HG02798 (cell line): ENCODE results near the gene HNRNPAB.
"Not testable (repeated sequence)": the region's sequence is repeated elsewhere in the genome, so short reads cannot be mapped to it uniquely, and the experiment has no call there.

ENCODE experiments used
- ATAC-seq: cut with Tn5 transposase; IDR thresholded peaks from one replicate; pipeline ENCODE4 v1.9.1; 2021; ENCODE audit warnings: mild to moderate bottlenecking; ENCODE audit not compliant: unreplicated experiment, poor library complexity

HNRNPAB gene

DNA sequence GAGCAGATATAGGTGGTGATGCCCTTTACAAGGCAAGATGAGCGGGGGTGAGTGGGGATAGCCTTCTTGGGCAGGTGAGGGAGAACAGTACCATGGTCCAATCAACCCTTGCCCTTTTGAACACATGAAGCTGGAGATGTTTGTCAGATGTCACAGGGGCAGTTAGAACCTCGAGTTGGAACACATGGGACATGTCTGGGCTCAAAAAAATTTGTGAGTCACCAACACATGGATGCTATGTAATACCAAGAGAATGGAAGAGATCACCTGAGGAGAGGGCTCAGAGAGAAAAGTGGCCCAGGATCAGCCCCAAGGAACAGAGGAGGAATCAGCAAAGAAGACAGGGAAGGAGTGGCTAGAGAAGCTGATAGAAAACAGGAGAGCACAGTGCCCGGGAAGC lies 23.6 kb downstream of the HNRNPAB start:
- no peak for ATAC-seq

DNA sequence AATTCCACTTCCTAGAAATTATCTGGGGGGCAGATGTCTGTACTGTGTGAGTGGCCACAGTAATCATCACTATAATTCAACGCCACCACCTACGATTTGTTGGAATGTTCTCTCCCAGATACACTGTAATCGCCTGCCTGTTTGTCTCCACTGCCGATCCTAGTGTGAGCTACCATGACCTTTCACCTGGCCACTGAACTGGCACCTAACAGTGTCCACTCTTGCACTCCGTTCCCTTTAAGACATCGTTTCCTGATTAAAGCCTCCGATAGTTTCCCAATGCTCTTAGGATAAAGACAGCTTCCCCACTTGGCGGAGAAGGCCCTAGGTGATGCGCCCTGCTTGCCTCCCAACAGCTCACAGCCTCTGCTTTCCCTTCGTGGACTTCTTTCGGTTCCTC lies 24.3 kb downstream of the HNRNPAB start:
- ATAC-seq = no peak

DNA sequence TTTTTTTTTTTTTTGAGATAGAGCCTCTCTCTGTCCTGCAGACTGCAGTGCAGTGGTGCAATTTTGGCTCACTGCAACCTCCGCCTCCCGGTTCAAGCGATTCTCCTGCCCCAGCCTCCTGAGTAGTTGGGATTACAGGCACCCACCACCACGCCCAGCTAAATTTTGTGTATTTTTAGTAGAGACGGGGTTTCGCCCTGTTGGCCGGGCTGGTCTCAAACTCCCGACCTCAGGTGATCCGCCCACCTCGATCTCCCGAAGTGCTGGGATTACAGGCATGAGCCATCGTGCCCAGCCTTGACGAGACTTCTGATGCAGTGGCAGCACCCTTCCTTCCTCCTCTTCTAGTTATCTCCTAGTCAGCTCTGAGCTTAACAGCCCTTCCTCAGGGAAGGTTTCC lies 24.8 kb downstream of the HNRNPAB start:
- not testable (repeated sequence) for ATAC-seq

DNA sequence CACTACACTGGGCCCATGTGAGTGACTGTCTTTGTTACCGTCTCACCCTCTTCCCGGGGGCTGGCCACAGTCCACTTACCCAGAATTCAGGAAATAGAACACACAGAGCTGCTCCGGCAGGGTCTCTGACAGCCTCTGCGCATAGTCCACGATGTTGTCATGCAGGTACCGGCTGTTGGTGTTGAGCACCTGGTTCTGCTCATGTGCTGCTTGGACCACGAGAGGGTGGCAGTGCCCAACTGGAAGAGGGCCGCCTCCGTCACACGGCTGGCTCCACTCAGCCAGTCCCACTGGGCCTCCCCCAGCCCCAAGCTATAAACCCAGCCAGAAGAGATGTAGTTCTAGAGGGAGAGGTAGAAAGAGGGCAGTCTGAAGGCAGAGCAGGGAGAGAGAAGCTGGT lies 25.5 kb downstream of the HNRNPAB start:
- ATAC-seq = no peak

DNA sequence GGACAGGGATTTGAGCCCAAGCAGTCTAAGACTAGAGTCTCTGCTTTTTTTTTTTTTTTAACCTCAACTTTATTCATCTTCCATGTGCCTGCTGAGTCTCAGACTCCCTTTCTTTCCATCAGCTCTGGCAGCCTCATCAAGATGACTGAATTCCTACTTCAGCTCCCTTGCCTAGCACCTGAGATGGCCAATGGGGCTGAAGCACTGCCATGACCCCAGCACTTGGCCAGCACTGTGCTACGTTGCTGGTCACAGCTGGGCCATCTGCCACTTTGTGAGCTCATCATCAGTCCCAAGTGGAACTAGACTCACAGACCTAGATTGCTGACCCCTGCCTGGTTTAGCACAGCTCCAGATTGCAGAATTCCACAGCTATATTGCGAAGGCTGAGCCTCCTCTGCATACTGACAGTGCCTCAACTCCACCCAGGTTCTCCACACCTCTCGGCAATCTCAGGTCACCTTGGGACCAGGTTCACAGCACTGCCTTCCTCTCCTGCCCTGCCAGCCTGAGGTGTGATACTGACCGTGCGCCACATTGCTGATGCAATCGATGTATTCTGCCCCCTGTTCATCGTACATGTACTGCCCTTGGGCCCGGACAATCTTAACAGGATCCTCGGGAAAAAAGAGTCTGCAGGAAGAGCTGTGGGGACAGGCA lies 26.7 kb downstream of the HNRNPAB start:
- no peak for ATAC-seq

DNA sequence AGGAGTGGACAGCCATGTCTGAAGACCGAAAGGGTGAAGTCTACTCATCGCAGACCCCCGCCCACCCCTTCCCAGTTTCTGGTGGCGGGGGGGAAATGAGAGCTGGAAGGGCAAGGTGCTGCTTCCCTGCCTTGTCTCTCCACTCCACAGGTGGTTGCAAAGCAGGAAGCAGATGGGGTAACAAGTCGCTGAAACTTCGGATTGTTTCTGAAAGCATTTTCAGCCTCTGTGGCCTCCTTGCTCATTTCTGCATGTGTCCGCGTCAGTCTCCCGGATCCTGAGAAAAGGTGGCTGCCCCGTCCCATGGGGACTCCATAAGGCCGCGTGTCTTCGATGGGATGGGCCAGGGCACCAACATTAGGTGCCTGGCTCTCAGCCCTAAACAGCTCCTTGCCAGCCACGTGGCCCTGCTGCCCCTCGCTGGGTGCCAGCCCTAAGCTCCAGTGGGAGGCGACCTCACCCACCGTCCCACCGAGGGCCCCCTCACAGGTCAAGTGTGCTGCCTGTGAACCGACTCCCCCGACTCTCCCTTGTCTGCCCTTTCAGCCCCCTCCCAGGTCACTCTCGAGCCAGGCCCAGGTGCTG lies 27.3 kb downstream of the HNRNPAB start:
- ATAC-seq = no peak

DNA sequence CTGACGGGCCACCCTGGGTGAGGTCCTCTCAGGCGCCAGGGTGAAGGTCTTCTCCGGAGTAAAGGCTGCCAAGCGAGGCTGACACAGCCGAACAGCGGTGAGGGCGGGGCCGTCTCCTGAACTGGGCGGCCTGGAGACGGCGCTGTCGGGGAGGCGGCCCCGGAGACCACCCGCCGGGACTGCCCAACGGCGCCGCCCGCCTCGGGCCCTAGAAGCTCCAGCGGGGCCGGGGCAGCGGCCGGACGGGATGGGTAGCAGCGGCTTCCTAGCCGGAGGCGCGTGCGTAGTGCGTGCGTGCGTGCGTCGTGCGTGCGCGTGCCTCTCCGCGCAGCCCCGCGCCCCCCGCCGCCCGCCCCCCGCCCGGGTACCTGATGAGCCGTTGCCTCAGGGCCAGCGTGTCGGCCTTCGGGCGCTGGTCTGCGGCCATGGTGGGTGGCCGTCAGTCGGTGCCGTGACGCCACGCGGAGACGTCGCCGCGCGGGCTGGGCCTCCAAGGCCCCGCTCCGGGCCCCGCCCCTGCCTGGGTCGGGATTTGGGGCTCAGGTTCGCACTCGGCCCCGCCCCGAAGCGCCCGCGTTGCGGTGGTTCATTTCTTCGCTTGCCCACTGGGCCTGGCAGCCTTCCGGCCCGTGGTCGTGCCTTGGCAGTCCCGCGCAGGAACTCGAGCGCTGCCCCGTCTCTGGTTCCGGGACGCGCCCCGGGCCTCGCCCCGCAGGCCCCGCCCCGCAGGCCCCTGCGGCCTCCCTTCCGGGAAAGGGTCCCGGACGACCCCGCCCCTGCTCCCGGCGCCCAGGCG lies 28.0 kb downstream of the HNRNPAB start, which contains the start of gene PHYKPL:
TSS of gene PHYKPL (minus strand) at position 679 of the 796 bp plus-strand sequence. CDS start at position 427, 252 bp downstream.
- peak; percentile 72 for ATAC-seq

DNA sequence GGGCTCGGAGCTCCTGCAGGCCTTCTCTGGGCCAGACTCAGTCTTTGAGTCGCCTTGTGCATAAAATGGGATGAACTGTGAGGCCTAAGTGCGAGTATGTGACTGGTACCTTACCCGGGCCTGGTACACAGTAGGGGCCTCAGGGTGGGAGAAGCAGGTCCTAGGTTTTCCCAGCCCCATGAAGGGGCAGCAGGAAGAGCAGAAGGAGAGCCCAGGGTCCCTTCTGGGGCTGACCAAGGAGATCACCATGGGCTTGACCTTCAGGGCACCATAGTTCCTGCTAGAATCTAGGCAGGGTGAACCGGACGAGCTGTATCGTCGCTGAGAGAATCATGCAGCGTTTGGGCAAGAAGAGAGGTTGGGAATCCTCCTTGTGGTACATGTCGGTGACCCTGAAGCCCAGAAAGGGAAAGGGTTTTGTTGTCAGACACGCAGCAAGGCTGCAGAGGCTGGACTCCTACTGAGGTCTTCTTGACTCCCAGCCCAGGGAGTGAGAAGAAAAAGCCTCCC lies 28.6 kb downstream of the HNRNPAB start:
- no peak for ATAC-seq

DNA sequence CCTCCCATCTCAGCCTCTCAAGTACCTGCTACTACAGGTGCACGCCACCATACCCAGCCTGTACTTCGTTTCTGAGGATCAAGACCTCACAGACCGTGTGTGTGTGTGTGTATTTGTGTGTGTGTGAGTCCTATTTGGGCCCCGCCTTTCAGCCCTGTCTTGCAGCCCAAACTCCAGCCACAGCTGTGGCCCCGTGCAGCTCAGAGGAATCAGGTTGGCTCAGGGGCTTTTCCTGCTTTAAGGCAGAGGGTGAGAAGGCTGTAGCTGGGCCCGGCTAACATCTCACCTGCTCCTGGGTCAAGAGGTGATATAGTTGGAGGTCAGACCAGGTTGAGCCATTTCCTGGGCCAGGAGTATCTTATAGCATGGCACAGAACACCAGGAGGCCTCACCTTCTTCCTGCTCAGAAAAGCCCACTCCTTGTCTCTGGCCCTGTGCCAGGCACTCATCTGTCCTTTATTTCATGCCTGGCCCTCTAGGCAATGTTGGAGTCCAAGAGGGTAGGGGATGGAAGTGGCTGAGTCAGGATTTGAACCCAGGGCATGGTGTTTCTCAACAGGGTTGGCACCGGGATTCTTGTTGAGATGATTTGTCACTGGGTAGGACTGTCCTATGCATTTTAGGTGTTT lies 29.9 kb downstream of the HNRNPAB start:
- ATAC-seq = no peak

DNA sequence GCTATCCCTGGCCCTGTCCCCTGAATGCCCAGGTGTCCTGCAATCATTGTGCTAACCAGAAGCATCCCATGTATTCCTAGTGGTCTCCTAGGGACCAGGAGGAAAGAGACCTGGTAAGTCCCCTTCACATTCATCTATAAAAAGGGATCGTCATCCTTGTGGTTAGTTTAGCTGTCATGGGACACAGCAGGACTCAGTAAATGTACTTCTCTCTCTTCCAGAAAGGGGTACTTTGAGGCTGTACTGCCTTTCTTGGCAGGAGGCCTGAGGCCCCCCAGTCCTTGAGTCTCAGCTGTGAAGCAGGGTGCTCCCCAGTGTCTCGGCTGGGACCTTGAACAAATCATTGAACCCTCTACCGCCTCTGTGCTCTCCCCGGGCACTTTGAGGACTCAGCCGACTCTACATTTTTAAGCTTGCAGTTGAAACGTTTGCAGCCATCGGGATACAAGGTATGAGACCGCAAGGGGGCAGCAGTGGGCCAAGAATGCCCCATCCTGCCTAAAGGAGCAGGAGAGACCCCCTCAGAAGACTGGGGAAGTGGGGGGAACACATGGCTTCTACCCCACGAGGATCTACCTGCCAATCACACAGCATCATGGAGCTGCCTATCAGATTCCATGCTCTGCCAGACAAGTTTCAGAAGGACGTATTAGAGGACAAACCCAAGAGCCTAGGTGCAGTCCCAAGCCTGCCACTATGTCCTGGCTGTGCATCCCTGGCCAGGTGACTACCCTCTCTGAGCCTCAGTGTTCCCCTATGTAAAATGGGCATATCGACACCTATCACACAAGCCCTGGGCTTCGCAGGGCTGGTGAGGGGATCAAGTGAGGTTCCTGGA lies 30.6 kb downstream of the HNRNPAB start:
- no peak for ATAC-seq

DNA sequence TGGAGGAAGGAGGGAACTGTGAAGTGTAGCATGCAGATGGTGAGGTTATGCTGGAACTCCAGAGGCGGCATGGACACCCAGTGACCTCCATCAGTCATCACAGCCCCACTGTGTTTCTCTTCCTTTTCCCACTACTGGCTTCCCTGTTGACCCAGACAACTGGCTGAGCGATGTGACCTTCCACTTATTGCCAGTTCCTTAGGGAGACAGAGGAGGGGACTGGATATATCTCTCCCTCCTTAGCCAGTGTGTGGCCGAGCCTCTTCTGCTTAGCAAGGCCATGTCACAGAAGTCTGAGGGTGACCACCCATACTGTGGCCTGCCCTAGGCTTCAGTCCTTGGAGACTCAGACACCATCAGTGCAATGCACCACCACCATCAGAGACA lies 31.2 kb downstream of the HNRNPAB start:
- ATAC-seq = no peak

DNA sequence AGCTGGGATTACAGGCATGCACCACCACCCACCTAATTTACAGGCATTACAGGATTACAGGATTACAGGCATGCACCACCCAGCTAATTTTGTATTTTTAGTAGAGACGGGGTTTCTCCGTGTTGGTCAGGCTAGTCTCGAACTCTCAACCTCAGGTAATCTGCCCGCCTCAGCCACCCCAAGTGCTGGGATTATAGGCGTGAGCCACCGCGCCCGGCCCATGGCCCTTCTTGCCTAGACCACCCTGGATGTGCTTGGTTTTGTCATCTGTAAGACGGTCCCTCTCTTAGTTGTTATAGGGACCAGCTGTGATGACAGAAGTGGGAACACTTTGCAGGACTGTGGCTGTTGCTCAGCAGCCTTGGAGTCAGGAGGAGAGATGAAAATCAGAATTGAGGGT lies 31.8 kb downstream of the HNRNPAB start:
- ATAC-seq = no peak

DNA sequence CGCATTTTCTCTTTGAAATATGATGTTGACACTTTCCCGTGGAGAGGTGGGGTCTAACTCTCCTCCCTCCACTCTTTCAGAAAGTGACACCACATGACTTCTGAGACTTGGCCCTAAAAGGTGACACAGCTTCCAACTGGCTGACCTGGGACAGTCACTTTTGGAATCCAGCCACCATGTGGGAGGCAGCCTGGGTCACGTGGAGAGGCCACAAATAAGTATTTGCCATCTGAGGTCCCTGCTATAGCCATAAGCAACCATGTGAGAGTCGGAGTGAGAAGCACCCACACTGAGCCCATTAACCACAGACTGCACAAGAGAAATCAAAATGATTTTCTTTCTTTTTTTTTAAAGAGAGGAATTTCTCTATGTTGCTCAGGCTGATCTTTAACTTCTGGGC lies 32.3 kb downstream of the HNRNPAB start:
- ATAC-seq = no peak

DNA sequence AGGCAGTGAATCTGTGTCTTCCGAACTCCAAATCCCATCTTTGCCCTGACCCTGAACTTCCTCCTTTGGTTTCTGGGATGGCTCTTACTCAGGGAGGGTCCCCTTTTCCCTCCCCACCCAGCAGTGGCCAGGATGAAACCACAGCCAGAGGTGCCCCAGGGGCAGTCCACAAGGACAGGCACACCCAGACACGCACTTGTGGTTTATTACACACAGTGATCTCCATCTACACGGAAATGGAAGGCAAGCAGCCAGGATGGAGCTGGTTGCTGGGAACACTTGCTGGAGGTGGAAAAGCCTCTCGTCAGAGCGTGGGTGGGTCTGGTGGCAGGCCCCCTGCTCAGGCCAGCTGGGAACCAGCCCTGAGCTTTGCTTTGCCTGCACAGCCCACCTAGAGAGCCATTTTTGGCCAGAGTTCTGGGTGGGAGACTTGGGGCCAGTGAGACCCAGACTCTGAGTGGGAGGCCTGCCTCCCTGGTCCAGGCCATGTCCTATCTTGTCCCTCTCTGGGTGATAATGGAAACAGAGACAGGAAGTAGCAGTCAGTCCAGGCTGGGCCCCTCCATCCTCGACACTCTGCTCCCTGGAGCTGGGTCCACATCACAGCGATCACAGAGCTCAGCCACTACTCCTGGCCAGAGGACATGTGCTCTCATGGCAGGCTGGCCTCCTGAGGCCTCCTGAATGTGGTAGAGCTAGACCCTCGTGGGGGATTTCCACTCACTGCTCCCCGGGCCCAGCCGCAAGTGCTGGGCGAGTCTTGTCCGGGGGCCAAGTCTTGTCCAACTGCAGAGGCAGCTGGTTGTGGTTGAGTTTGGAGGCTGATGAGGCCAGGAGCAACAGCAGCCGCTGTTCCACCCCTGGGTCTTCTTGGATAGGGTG lies 33.3 kb downstream of the HNRNPAB start:
- ATAC-seq = no peak

DNA sequence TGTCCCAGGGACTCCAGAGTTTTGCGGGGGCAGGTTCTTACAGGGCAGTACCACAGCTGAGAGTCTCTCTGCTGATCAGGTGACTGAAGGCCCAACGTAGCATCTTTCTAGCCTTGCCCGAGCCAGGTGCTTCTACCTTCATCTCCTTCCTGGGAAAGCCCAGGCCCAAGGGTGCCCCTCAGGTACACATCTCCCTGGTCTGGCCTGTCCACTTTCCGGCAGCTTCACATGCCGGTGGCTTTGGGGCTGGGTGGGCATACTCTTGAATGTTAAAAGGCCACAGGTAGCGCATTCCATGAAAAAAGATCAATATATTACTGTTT lies 33.9 kb downstream of the HNRNPAB start:
- no peak for ATAC-seq

DNA sequence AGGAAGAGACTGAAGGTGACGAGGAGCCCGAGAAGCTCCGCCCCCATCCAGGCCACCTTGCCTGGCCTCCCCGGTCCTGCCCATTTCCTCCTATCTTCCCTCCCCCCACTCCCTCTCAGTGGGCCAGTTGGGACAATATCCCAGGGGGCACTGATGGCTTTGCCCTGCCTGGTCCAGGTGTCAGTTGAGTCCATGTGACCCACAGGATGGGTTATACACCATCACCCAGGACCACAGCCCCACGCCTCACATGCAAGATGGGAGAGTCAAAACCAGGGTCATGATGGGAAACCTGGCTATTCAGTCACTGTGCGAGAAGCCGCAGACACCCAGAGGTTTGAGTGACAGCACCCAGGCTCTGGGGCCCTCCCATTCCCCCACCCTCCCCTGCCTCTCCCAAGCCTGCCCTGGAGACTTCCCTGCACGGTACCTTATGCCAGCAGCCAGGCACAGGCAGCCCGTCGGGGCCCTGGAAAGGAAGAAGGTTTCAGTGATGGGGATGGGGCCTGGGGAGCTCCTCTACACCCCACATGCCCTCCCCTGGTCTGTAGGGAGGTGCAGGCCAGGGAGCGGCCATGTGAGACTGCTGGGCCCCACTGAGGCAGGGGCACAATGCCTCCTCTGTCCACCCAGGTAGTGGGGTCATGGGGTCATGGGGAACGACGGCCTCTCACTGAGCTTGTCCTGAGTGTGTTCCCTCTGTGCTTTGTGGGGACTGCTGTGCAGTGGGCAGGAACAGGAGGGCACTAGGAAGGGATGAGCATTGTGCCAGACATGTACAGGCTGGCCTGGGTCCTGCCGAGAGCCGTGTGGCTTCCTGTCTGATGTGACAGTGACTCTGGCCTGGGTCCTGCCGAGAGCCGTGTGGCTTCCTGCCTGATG lies 34.6 kb downstream of the HNRNPAB start:
- no peak for ATAC-seq

DNA sequence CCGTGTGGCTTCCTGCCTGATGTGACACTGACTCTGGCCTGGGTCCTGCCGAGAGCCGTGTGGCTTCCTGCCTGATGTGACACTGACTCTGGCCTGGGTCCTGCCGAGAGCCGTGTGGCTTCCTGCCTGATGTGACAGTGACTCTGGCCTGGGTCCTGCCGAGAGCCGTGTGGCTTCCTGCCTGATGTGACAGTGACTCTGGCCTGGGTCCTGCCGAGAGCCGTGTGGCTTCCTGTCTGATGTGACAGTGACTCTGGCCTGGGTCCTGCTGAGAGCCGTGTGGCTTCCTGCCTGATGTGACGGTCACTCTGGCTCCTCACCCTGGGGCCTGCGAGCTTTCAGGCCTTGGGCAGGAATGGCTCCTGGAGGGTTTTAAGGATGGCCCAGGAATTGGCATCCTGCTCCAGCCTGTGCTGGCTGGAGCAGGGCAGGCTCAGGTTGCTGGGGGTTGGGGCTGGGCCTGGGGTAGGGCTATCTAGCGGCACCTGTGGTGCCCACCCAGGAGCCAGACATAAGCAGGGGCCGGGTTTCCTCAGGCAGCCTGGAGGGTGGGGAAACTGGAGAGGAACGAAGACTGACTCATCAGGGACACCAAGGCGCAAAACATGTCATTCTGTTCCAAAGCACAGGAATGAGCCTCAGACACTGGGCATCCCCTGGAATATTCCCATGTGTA lies 35.4 kb downstream of the HNRNPAB start:
- ATAC-seq = not testable (repeated sequence)

DNA sequence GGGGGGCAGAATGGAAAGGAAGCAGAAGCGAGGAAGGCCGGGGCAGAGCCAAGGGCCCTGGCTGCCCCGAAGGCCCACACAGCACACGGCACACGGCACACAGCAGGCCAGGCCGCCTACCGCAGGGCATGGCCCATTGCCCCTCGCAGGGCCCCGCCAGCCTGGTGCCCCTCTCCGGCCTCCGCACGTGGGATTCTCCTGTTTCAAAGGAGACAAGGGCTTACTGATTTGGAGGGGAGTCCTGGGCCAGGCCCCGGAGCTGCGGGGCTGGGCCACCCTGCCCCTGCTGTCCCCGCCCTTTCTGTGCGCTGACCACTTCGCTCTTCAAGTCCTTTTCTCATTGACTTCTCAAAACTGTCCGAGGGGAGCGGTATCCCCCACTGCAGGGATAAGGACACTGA lies 36.0 kb downstream of the HNRNPAB start:
- no peak for ATAC-seq
